Activated CD8-positive, alpha-beta T cell treated with anti-CD3 and anti-CD28 coated beads for 36 hours (primary cell): ENCODE data around the gene DENND5B. TPM values are rescaled to one million over a fixed set of nuclear protein-coding genes. Genes with fewer than 3 reads are reported as not detected.
A peak's percentile ranks its signal among the peaks of the same experiment; 100 is the strongest.

Experiments
- ATAC-seq: fragments of 200-7000 bp; cut with Tn5 transposase; one replicate; pipeline ENCODE4 v1.10.0; 2021; ENCODE audit warnings: mild to moderate bottlenecking, moderate library complexity
- CTCF ChIA-PET: fragments of 350-600 bp; sonication (Branson Sonifier 250); formaldehyde crosslinking; loops from one replicate; lab custom pipeline; 2021; ENCODE audit warnings: antibody characterized with exemption; lab: Charles Lee
- POLR2A ChIA-PET: fragments of 350-600 bp; sonication (Branson Sonifier 250); formaldehyde crosslinking; loops from one replicate; lab custom pipeline; 2021; ENCODE audit warnings: antibody characterized with exemption; lab: Charles Lee
- DNase-seq: peaks from one replicate; pipeline ENCODE4 v3.0.0-alpha.2; 2020
- H3K27ac Mint-ChIP-seq: one replicate; pipeline ENCODE4 v1.8.0; 2021; ENCODE audit warnings: mild to moderate bottlenecking, mixed read lengths
- H3K27me3 Mint-ChIP-seq: one replicate; pipeline ENCODE4 v1.8.0; 2021; ENCODE audit warnings: mixed read lengths
- H3K36me3 Mint-ChIP-seq: one replicate; pipeline ENCODE4 v1.8.0; 2021; ENCODE audit warnings: low read depth, mixed read lengths
- H3K4me1 Mint-ChIP-seq: one replicate; pipeline ENCODE4 v1.8.0; 2021; ENCODE audit warnings: low read depth, mixed read lengths
- H3K4me3 Mint-ChIP-seq: one replicate; pipeline ENCODE4 v1.8.0; 2021; ENCODE audit warnings: mild to moderate bottlenecking, moderate library complexity, mixed read lengths
- H3K9me3 Mint-ChIP-seq: one replicate; pipeline ENCODE4 v1.8.0; 2021; ENCODE audit warnings: mixed read lengths
- CTCF ChIP-seq: fragments of 200-600 bp; IDR thresholded peaks from one replicate; pipeline ENCODE4 v1.8.0; 2022; ENCODE audit warnings: antibody characterized with exemption, mild to moderate bottlenecking
- intact Hi-C: fragments of 100-400 bp; cut with micrococcal nuclease; formaldehyde crosslinking; loops from one replicate; pipeline ENCODE4 v1.10.0; 2022
- total RNA-seq, 2 experiments: library from RNA; stranded (reverse); gene quantifications; one replicate each; pipeline ENCODE4 v1.2.3, GENCODE V29; 2021

Gene DENND5B
- total RNA-seq, 2 experiments from 2014 or later = 0.31 to 0.43 TPM

GRCh38 chr12:31362115-31362758 is 228.7 kb downstream of the DENND5B start:
- peak overlapping the region; percentile 88 for H3K27ac Mint-ChIP-seq
- intact Hi-C loops = no loop called here
- POLR2A ChIA-PET = interaction anchor here (0.6 to 1.6 kb wide), 2 partner anchors 36 to 65 kb away, joined by 3 to 8 read pairs; partner anchors contain the start of gene SINHCAF

GRCh38 chr12:31361730-31362114 is 229.2 kb downstream of the DENND5B start:
- ATAC-seq (no peak), DNase-seq (no peak)
- Mint-ChIP-seq H3K9me3 (no peaks in the 10 kb centered on the region), H3K27me3 (no peaks in the 10 kb centered on the region), H3K36me3 (no peaks in the 10 kb centered on the region), H3K27ac (no peak overlapping the region), H3K4me3 (no peak overlapping the region), H3K4me1 (peaks cover 16% of the 10 kb centered on the region)
- TF ChIP-seq CTCF = no peak
- ChIA-PET POLR2A (interaction anchor here (1.6 kb wide), 1 partner anchor 35 kb away, joined by 8 read pairs; the partner anchor contains the start of gene SINHCAF), CTCF (interaction anchor here (1.2 to 2.8 kb wide), 3 partner anchors 9 to 110 kb away, joined by 3 to 9 read pairs (median 4); no protein-coding TSS in a partner anchor)
- intact Hi-C loops = no loop called here

More at GRCh38 chr12:31362115-31362758, 228.7 kb downstream of the DENND5B start:
- peak overlapping the region; percentile 48 for H3K4me3 Mint-ChIP-seq
- DNase-seq (peak; percentile 5), ATAC-seq (peak; percentile 41)
- H3K9me3 Mint-ChIP-seq = no peaks in the 10 kb centered on the region
- no peak for TF ChIP-seq CTCF
- peaks cover 16% of the 10 kb centered on the region for H3K4me1 Mint-ChIP-seq
- H3K36me3 Mint-ChIP-seq = no peaks in the 10 kb centered on the region
- no peaks in the 10 kb centered on the region for H3K27me3 Mint-ChIP-seq
- CTCF ChIA-PET = interaction anchor here (0.7 to 2.8 kb wide), 8 partner anchors 9 to 127 kb away, joined by 3 to 9 read pairs (median 4); no protein-coding TSS in a partner anchor

GRCh38 chr12:31355747-31356107 is 235.2 kb downstream of the DENND5B start:
- Mint-ChIP-seq H3K27ac (no peak overlapping the region), H3K9me3 (no peaks in the 10 kb centered on the region), H3K4me3 (no peak overlapping the region), H3K27me3 (peaks cover 2% of the 10 kb centered on the region), H3K4me1 (no peaks in the 10 kb centered on the region), H3K36me3 (no peaks in the 10 kb centered on the region)
- ChIA-PET CTCF (no interaction called here), POLR2A (no interaction called here)
- ATAC-seq = no peak
- no peak for DNase-seq
- intact Hi-C loops = no loop called here
- TF ChIP-seq CTCF = no peak

GRCh38 chr12:31353750-31354708 is 236.9 kb downstream of the DENND5B start:
- H3K4me1 Mint-ChIP-seq = no peaks in the 10 kb centered on the region

More at GRCh38 chr12:31353750-31354708, 236.9 kb downstream of the DENND5B start:
- TF ChIP-seq CTCF = no peak
- CTCF ChIA-PET = interaction anchor here (0.9 kb wide), 1 partner anchor 115 kb away, joined by 3 read pairs; no protein-coding TSS in a partner anchor
- Mint-ChIP-seq H3K36me3 (no peaks in the 10 kb centered on the region), H3K27me3 (peaks cover 2% of the 10 kb centered on the region), H3K9me3 (no peaks in the 10 kb centered on the region), H3K27ac (no peak overlapping the region), H3K4me3 (no peak overlapping the region)
- DNase-seq (no peak), ATAC-seq (no peak)
- POLR2A ChIA-PET = no interaction called here
- intact Hi-C loops = no loop called here
